Measurements from ENCODE around the gene CDH4. TPM values are rescaled to one million over a fixed set of nuclear protein-coding genes. Genes with fewer than 3 reads are reported as not detected.

Gene CDH4
- total and polyA plus RNA-seq, 2 donors (not counting 3 experiments of a cell fraction or from before 2014, with no cell fraction given): 0.17 to 0.51 TPM

- H3K27ac ChIP-seq (ENCODE audit: insufficient read depth, low read depth, low read length): no peak overlapping the region
- FAIRE-seq (no peak), DNase-seq (ENCODE audit: low read depth, low spot score) (no peak)
- H3K4me2 ChIP-seq (ENCODE audit: insufficient read depth, low read length): no peak overlapping the region
- ChIA-PET CTCF (no interaction called here), POLR2A (no interaction called here)
- no peaks in the 10 kb centered on the region for H3K27me3 ChIP-seq (ENCODE audit: control insufficient read depth in 2 of 2, insufficient read depth in 2 of 2, low read length in 2 of 2)
- H3K36me3 ChIP-seq (ENCODE audit: control insufficient read depth in 2 of 2, extremely low read depth in 1 of 2, insufficient read depth in 2 of 2, low read length in 2 of 2): no peaks in the 10 kb centered on the region
- no peaks in the 10 kb centered on the region for H3K9me1 ChIP-seq (replicated peaks; ENCODE audit: control insufficient read depth, extremely low read depth, insufficient read depth, low read length)
- no peak overlapping the region for H2AFZ ChIP-seq (ENCODE audit: low read depth, low read length)
- H3K9me3 ChIP-seq (replicated peaks; ENCODE audit: control insufficient read depth, insufficient read depth, low read length): peaks cover 7% of the 10 kb centered on the region
- no peak overlapping the region for H3K9ac ChIP-seq (replicated peaks; ENCODE audit: extremely low read depth, insufficient read depth, low read length)
- no peaks in the 10 kb centered on the region for H3K4me1 ChIP-seq (ENCODE audit: control insufficient read depth, extremely low read depth, insufficient read depth, low read length)
- dilution Hi-C loops (cut with MboI; ENCODE audit: extremely low pct_ligation_motif_present, low sequenced_read_pairs) (no loop called here), intact Hi-C loops (cut with micrococcal nuclease) (no loop called here)
- TF ChIP-seq GATA2 (IDR thresholded peaks at IDR 0.05; ENCODE audit: insufficient read depth, insufficient read length, low read depth, low read length): no peak
- TF ChIP-seq POLR2A (IDR thresholded peaks at IDR 0.05; ENCODE audit: low read depth, low read length): no peak
- no peak for TF ChIP-seq JUN (IDR thresholded peaks at IDR 0.05; ENCODE audit: borderline replicate concordance, insufficient read depth, insufficient read length, low read depth)
- TF ChIP-seq POLR2AphosphoS5 (IDR thresholded peaks at IDR 0.05; ENCODE audit: insufficient read depth, low read depth, low read length): no peak
- TF ChIP-seq MAX (IDR thresholded peaks at IDR 0.05; ENCODE audit: insufficient read depth, insufficient read length): no peak
- no peak for TF ChIP-seq CTCF (IDR thresholded peaks at IDR 0.05; ENCODE audit: extremely low read depth in 1 of 2, insufficient read depth in 1 of 2, low read depth in 1 of 2, low read length in 2 of 2)
- TF ChIP-seq FOS (IDR thresholded peaks at IDR 0.05; ENCODE audit: borderline replicate concordance, insufficient read depth, low read length): no peak
- BruUV-seq (replicated peaks): no TSS peak
- H3K4me3 ChIP-seq (replicated peaks in 1 of 3; ENCODE audit: insufficient read depth in 1 of 3, low read depth in 1 of 3, low read length in 3 of 3): no peak overlapping the region
- no peaks in the 10 kb centered on the region for H4K20me1 ChIP-seq (replicated peaks; ENCODE audit: control insufficient read depth, extremely low read depth, insufficient read depth, low read length)
- H3K79me2 ChIP-seq (ENCODE audit: control insufficient read depth, insufficient read depth, low read length): no peaks in the 10 kb centered on the region
Measured at GRCh38 chr20:61447952-61448351, 195.9 kb downstream of the CDH4 start.

Data from endothelial cell of umbilical vein (primary cell).